ENCODE measurements around the gene TRDN. TPM values are rescaled to one million over a fixed set of nuclear protein-coding genes. Genes with fewer than 3 reads are reported as not detected.

TRDN gene
- total RNA-seq, 1 donor from 2014 or later: 0.06 TPM

DNA sequence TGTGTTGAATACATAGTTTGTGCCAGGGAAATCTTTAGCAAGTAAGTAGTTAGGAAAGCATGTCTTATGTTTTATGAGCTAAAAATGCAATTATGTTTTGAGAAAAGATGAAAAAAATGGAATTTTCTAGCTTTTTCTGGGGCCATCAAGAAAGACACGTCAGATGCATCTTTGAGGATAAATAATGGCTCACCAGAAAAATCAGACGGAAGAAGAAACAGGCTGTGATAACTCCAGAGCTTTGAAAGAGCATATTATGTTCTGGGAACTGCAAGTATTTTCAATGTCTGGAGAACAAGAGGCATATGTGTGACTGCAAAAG, 467.0 kb downstream of the TRDN start:
- H3K27me3 Mint-ChIP-seq (ENCODE audit: insufficient read depth, low read depth): no peaks in the 10 kb centered on the region

GRCh38 chr6:123168892-123169773, 467.6 kb downstream of the TRDN start:
- Histone ChIP-seq H3K4me3 (no peak overlapping the region), H2AFZ (replicated peaks) (no peak overlapping the region), H3K4me2 (no peak overlapping the region), H3K79me2 (ENCODE audit: low read depth) (no peaks in the 10 kb centered on the region), H3K27me3 (no peaks in the 10 kb centered on the region), H4K20me1 (ENCODE audit: low read depth) (no peaks in the 10 kb centered on the region), H3K4me1 (no peaks in the 10 kb centered on the region), H3K9ac (no peak overlapping the region), H3K36me3 (no peaks in the 10 kb centered on the region), H3F3A (ENCODE audit: low read depth) (no peaks in the 10 kb centered on the region), H3K9me3 (ENCODE audit: low read depth) (no peaks in the 10 kb centered on the region), H3K27ac (no peak overlapping the region)
- Mint-ChIP-seq H3K27ac (no peak overlapping the region), H3K4me1 (peaks cover 6% of the 10 kb centered on the region), H3K9me3 (no peaks in the 10 kb centered on the region), H3K27me3 (ENCODE audit: insufficient read depth, low read depth) (no peaks in the 10 kb centered on the region), H3K4me3 (no peak overlapping the region), H3K36me3 (no peaks in the 10 kb centered on the region)
- TF ChIP-seq CTCF (IDR thresholded peaks at IDR 0.05) (no peak), EZH2 (IDR thresholded peaks at IDR 0.05) (no peak), EZH2phosphoT487 (IDR thresholded peaks at IDR 0.05) (no peak)
- no peak for DNase-seq (ENCODE audit: low spot score)

More for the DNA sequence above, 467.0 kb downstream of the TRDN start:
- TF ChIP-seq EZH2phosphoT487 (IDR thresholded peaks at IDR 0.05) (no peak), EZH2 (IDR thresholded peaks at IDR 0.05) (no peak), CTCF (IDR thresholded peaks at IDR 0.05) (no peak)
- peaks cover 6% of the 10 kb centered on the region for H3K4me1 Mint-ChIP-seq
- no peaks in the 10 kb centered on the region for H3K9me3 Mint-ChIP-seq
- H3K4me2 ChIP-seq: no peak overlapping the region
- no peak overlapping the region for H3K9ac ChIP-seq
- no peak overlapping the region for H2AFZ ChIP-seq (replicated peaks)
- H3K79me2 ChIP-seq (ENCODE audit: low read depth): no peaks in the 10 kb centered on the region
- no peaks in the 10 kb centered on the region for H3K9me3 ChIP-seq (ENCODE audit: low read depth)
- no peak overlapping the region for H3K4me3 Mint-ChIP-seq
- H3K4me1 ChIP-seq: no peaks in the 10 kb centered on the region
- H4K20me1 ChIP-seq (ENCODE audit: low read depth): no peaks in the 10 kb centered on the region
- H3K27me3 ChIP-seq: no peaks in the 10 kb centered on the region
- no peak for DNase-seq (ENCODE audit: low spot score)
- no peak overlapping the region for H3K4me3 ChIP-seq
- H3K36me3 ChIP-seq: no peaks in the 10 kb centered on the region
- H3K36me3 Mint-ChIP-seq: no peaks in the 10 kb centered on the region
- no peak overlapping the region for H3K27ac ChIP-seq
- H3F3A ChIP-seq (ENCODE audit: low read depth): no peaks in the 10 kb centered on the region
- no peak overlapping the region for H3K27ac Mint-ChIP-seq

GRCh38 chr6:123168466-123168865, 468.3 kb downstream of the TRDN start:
- H3K27ac ChIP-seq: no peak overlapping the region
- no peaks in the 10 kb centered on the region for H3K27me3 ChIP-seq
- H3K79me2 ChIP-seq (ENCODE audit: low read depth): no peaks in the 10 kb centered on the region
- DNase-seq (ENCODE audit: low spot score): no peak
- H3K27ac Mint-ChIP-seq: no peak overlapping the region
- H3K36me3 Mint-ChIP-seq: no peaks in the 10 kb centered on the region
- no peaks in the 10 kb centered on the region for H3K27me3 Mint-ChIP-seq (ENCODE audit: insufficient read depth, low read depth)
- peaks cover 6% of the 10 kb centered on the region for H3K4me1 Mint-ChIP-seq
- H3K4me1 ChIP-seq: no peaks in the 10 kb centered on the region
- no peak overlapping the region for H2AFZ ChIP-seq (replicated peaks)
- H3K4me2 ChIP-seq: no peak overlapping the region
- no peaks in the 10 kb centered on the region for H3F3A ChIP-seq (ENCODE audit: low read depth)
- H3K9me3 Mint-ChIP-seq: no peaks in the 10 kb centered on the region
- no peaks in the 10 kb centered on the region for H4K20me1 ChIP-seq (ENCODE audit: low read depth)
- no peak overlapping the region for H3K4me3 ChIP-seq
- no peak overlapping the region for H3K4me3 Mint-ChIP-seq
- TF ChIP-seq EZH2 (IDR thresholded peaks at IDR 0.05) (no peak), CTCF (IDR thresholded peaks at IDR 0.05) (no peak), EZH2phosphoT487 (IDR thresholded peaks at IDR 0.05) (no peak)
- H3K9ac ChIP-seq: no peak overlapping the region
- no peaks in the 10 kb centered on the region for H3K36me3 ChIP-seq
- H3K9me3 ChIP-seq (ENCODE audit: low read depth): no peaks in the 10 kb centered on the region

Other genes starting within 250 kb of the TRDN start
- 0.37 and 0.45 TPM in 2 replicates for gene NKAIN2, start 166.9 kb upstream of the TRDN start, total RNA-seq (ENCODE audit: low replicate concordance)